ENCODE results near the gene SELL. TPM values are rescaled to one million over a fixed set of nuclear protein-coding genes. Genes with fewer than 3 reads are reported as not detected.

SELL gene
- total and polyA plus RNA-seq, 2 of the 8 experiments (the other 6 are each of a cell fraction or from before 2014, with no cell fraction given) = not detected

GRCh38 chr1:169697755-169698154 lies 13.7 kb downstream of the SELL start (continued):
- TF ChIP-seq, protein P1, sequence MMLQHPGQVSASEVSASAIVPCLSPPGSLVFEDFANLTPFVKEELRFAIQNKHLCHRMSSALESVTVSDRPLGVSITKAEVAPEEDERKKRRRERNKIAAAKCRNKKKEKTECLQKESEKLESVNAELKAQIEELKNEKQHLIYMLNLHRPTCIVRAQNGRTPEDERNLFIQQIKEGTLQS (IDR thresholded peaks at IDR 0.05; ENCODE audit: insufficient read depth, low read depth, low read length) = no peak
- TF ChIP-seq SP2 (IDR thresholded peaks at IDR 0.05; ENCODE audit: low read length) (no peak), CTCF (IDR thresholded peaks at IDR 0.05; ENCODE audit: control extremely low read depth in 1 of 3, insufficient read depth in 1 of 3, low read depth in 1 of 3, low read length in 3 of 3) (no peak), SAP30 (IDR thresholded peaks at IDR 0.05; ENCODE audit: insufficient read depth, insufficient replicate concordance, low read length) (no peak), JUN (IDR thresholded peaks at IDR 0.05; ENCODE audit: low read depth, low read length) (no peak)

All from H1 (cell line).